Mammary epithelial cell (primary cell): Measurements from ENCODE around the gene CARD16.

ENCODE experiments used
- CTCF ChIP-seq, 2 donors: IDR thresholded peaks in 1 of 2; conservative IDR thresholded peaks in 1 of 2; 2 replicates each; pipeline ENCODE4 v1.5.1; 2011 to 2012; ENCODE audit warnings: inconsistent platforms in 2 of 2, low read length in 2 of 2, mild to moderate bottlenecking in 2 of 2, control low read depth in 1 of 2, low read depth in 1 of 2; ENCODE audit not compliant: insufficient read depth in 1 of 2; ENCODE audit errors: extremely low read depth in 1 of 2
- EZH2 ChIP-seq: IDR thresholded peaks from 2 replicates; pipeline ENCODE4 v1.6.1; 2012; ENCODE audit warnings: low read length, inconsistent platforms, borderline replicate concordance

- TF ChIP-seq CTCF (conservative IDR thresholded peaks at IDR 0.05 in 1 of 2, IDR thresholded peaks at IDR 0.05 in 1 of 2; ENCODE audit: extremely low read depth in 1 of 2, insufficient read depth in 1 of 2, low read depth in 1 of 2, low read length in 2 of 2) = peak in 1 of 2 donors; percentile 37
- no peak for TF ChIP-seq EZH2
These were observed 47.8 kb downstream of the CARD16 start for GRCh38 chr11:104997288-104997687.
